Coronary artery (tissue), 2 donors: Measurements from ENCODE around the gene WNT5B.

Source experiments
- DNase-seq: peaks from one replicate; pipeline ENCODE4 v3.0.0-alpha.2; 2017; ENCODE audit warnings: low spot score
- H3K27ac ChIP-seq, 2 donors: fragments of 200-600 bp; sonication (generic); one replicate each; pipeline ENCODE4 v1.5.1; 2016 to 2019
- H3K4me3 ChIP-seq: fragments of 200-600 bp; sonication (generic); 2 replicates; pipeline ENCODE4 v1.5.1; 2016; ENCODE audit warnings: mild to moderate bottlenecking, moderate library complexity
- CTCF ChIP-seq: fragments of 200-600 bp; sonication (generic); IDR thresholded peaks from one replicate; pipeline ENCODE4 v1.5.1; 2019; ENCODE audit warnings: antibody characterized with exemption

WNT5B gene

DNA sequence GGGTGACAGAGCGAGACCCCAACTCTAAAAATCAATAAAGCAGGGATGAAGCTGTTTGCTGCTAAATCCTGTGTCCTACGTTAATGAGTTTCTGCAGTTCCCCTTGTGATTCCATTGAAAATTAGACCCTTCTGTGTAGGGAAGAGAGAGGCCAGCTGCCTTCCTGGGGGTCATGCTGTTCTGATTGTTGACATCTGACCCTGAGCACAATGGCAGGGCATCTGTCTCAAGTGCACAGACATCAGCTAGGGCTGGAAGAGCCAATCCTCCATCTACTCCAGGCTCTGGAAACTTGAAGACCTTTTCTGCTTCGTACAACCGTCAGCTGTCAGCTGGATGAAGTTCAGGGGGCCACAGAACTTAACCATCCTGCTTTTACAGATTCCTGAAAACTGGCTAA is 44.7 kb upstream of the WNT5B start:
- no peak for DNase-seq
- no peak overlapping the region for H3K4me3 ChIP-seq
- no peak for TF ChIP-seq CTCF
- no peak overlapping the region for H3K27ac ChIP-seq

GRCh38 chr12:1587927-1588574 is 41.0 kb upstream of the WNT5B start:
- Histone ChIP-seq H3K27ac (peak overlapping the region; percentile 3 to 10), H3K4me3 (no peak overlapping the region)
- no peak for TF ChIP-seq CTCF
- no peak for DNase-seq

DNA sequence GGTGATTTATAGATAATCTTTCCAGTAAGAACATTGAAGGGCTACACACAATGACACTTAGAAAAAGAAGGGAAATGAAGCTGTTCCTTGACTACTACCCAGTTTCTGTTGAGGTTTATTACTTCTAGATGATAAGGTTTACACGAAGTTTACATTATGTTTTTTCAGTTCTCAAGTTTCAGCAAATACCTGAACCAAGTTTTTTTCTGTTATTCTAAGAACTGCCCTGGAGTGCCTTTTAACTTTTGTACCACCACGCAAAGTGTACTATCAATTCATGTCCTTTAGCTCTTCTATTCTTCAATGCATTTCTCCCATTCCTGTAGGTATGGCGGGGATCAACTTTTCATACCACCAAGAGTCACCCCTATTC is 40.5 kb upstream of the WNT5B start:
- no peak overlapping the region for H3K27ac ChIP-seq

DNA sequence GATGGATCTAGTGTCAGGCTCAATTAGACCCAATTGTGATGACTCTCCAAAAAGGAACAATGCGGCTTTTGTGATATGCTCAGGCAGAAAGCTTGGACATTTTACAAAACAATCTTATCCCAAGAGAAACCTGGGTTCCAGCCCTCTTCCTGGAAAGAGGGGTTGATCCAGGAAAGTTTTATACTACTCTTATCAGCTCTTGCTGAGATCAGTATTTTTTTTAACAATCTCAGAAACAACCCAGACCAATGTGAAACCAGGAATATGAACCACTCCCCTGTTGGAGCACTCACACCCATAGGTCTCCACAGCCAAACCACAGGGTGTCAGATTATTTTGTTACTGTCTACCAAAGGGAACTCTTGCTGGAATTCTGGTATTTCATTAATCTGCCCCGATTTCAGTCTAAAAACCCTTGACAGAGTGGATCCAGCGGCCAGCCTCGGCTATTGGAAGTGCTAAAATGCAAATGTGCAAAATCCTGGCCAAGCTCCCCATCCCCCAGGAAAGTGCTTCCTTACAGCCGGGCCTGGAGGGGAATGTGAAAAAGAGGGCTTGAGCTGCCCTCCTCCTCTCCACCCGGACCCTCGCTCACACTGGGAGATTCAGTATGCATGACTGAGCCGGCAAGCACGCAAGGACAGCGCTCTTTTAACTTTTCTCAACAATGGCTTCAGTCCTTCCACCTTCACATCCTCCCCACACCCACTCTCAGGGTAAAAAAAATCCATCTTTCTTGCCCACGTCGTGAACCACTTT is 38.6 kb upstream of the WNT5B start:
- H3K4me3 ChIP-seq: peak overlapping the region; percentile 60
- no peak for TF ChIP-seq CTCF
- H3K27ac ChIP-seq: peak overlapping the region; percentile 20 to 68
- no peak for DNase-seq

More for the DNA sequence above, 40.5 kb upstream of the WNT5B start:
- DNase-seq: no peak
- H3K4me3 ChIP-seq: no peak overlapping the region
- no peak for TF ChIP-seq CTCF

DNA sequence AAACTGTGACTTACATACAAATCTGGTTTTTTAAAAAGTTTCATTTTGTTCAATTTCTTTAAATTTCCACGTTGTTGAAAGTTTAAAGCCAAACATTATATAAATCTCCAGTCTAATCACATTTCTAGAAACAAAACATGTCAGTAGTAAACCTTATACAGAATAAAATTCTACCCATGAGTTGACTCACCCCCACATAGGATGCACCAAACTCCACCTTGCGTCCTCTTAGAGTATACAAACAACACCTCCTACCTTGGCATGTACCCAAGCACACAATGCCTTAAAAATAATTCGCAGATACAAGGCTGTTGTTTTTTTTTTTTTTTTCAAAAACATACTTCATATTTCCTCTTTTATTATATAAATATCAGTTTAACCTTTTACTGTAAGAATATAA is 38.0 kb upstream of the WNT5B start:
- H3K27ac ChIP-seq: peak overlapping the region in 1 of 2 donors; percentile 68
- peak overlapping the region; percentile 60 for H3K4me3 ChIP-seq
- TF ChIP-seq CTCF: no peak
- DNase-seq: no peak

DNA sequence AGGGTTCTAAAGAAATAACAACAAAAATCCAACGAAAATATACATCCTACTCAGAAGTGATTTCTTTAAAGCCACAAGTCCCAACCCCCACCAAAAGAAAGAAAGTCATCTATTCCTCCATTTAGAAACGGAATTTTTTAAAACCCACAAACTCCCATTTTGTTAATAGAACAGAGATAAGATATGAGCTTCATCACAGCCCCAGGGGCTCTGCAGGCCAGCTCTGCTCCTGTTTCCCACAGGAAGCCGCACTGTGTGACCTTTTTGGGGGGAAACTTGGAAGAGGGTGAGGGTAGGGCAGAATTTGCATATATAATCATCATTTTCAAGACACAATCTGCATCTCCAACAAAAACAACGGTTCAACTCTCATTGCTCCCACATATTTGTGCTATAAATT is 37.5 kb upstream of the WNT5B start:
- DNase-seq: no peak
- Histone ChIP-seq H3K27ac (no peak overlapping the region), H3K4me3 (peak overlapping the region; percentile 60)
- TF ChIP-seq CTCF: no peak
